Activated T-cell treated with anti-CD3 and anti-CD28 coated beads, Interleukin-2, amount 50 U/mL, for 72 hours (primary cell): ENCODE measurements around the gene EFCAB11. TPM values are rescaled to one million over a fixed set of nuclear protein-coding genes. Genes with fewer than 3 reads are reported as not detected.

Experiments
- ATAC-seq, 2 donors: fragments of 150-1000 bp; cut with Tn5 transposase; replicated peaks in 1 of 2; 2 replicates each; pipeline ENCODE4 v1.10.0; 2021; ENCODE audit warnings: moderate library complexity in 2 of 2, mild to moderate bottlenecking in 1 of 2
- DNase-seq, 2 donors: peaks; one replicate each; pipeline ENCODE4 v3.0.0; 2021 to 2022; ENCODE audit warnings: mixed read lengths in 1 of 2
- H3K27ac Mint-ChIP-seq: one replicate; pipeline ENCODE4 v1.8.0; 2022; ENCODE audit warnings: mild to moderate bottlenecking, moderate library complexity, mixed read lengths
- H3K27me3 Mint-ChIP-seq: one replicate; pipeline ENCODE4 v1.8.0; 2022; ENCODE audit warnings: low read depth, mixed read lengths
- H3K36me3 Mint-ChIP-seq, 2 donors: one replicate each; pipeline ENCODE4 v1.8.0; 2022; ENCODE audit warnings: mixed read lengths in 2 of 2, mild to moderate bottlenecking in 1 of 2; ENCODE audit not compliant: insufficient read depth in 2 of 2
- H3K4me1 Mint-ChIP-seq: one replicate; pipeline ENCODE4 v1.8.0; 2022; ENCODE audit warnings: low read depth, mixed read lengths
- H3K4me3 Mint-ChIP-seq, 2 donors: one replicate each; pipeline ENCODE4 v1.8.0; 2022; ENCODE audit warnings: mild to moderate bottlenecking in 2 of 2, mixed read lengths in 2 of 2, moderate library complexity in 2 of 2
- H3K9me3 Mint-ChIP-seq, 2 donors: one replicate each; pipeline ENCODE4 v1.8.0; 2022; ENCODE audit warnings: mixed read lengths in 2 of 2
- total RNA-seq, 2 donors: library from RNA; stranded (reverse); gene quantifications; one replicate each; pipeline ENCODE4 v1.2.3, GENCODE V29; 2022

The EFCAB11 gene
- total RNA-seq, 2 donors from 2014 or later = 12.8 to 13.7 TPM

GRCh38 chr14:89865153-89865552 lies 89.4 kb downstream of the EFCAB11 start:
- no peak for DNase-seq
- no peak overlapping the region for H3K27ac Mint-ChIP-seq
- H3K4me1 Mint-ChIP-seq = no peaks in the 10 kb centered on the region
- no peak overlapping the region for H3K4me3 Mint-ChIP-seq
- H3K36me3 Mint-ChIP-seq = no peaks in the 10 kb centered on the region
- no peak for ATAC-seq
- peaks cover 3 to 5% of the 10 kb centered on the region in 2 donors for H3K9me3 Mint-ChIP-seq
- H3K27me3 Mint-ChIP-seq = no peaks in the 10 kb centered on the region

- Mint-ChIP-seq H3K4me1 (no peaks in the 10 kb centered on the region), H3K9me3 (peaks cover 3 to 5% of the 10 kb centered on the region in 2 donors), H3K27me3 (no peaks in the 10 kb centered on the region), H3K27ac (no peak overlapping the region), H3K36me3 (no peaks in the 10 kb centered on the region), H3K4me3 (no peak overlapping the region)
- ATAC-seq (no peak), DNase-seq (no peak)
Measured at GRCh38 chr14:89862856-89863255, 91.7 kb downstream of the EFCAB11 start.

DNA sequence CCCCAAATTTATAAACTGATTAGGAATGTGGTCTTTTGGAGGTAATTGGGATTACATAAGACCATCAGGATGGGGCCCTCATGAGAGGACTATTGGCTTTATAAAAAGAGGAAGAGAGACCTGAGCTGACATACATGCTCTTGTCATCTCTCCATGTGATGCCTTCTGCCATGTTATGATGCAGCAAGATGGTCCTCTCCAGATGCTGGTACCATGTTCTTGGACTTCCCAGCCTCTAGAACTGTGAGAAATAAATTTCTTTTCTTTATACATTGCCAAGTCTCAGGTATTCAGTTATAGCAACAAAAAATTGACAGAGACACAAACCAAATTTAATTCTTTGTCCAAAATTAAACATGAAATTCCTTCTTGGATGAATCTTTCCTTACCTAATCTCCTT lies 92.9 kb downstream of the EFCAB11 start:
- Mint-ChIP-seq H3K4me1 (no peaks in the 10 kb centered on the region), H3K27me3 (no peaks in the 10 kb centered on the region), H3K9me3 (peaks cover 2 to 3% of the 10 kb centered on the region in 2 donors), H3K27ac (no peak overlapping the region), H3K36me3 (no peaks in the 10 kb centered on the region), H3K4me3 (no peak overlapping the region)
- DNase-seq (no peak), ATAC-seq (no peak)

- Mint-ChIP-seq H3K4me1 (no peaks in the 10 kb centered on the region), H3K4me3 (no peak overlapping the region), H3K27ac (no peak overlapping the region), H3K36me3 (no peaks in the 10 kb centered on the region), H3K27me3 (no peaks in the 10 kb centered on the region), H3K9me3 (peaks cover 2 to 3% of the 10 kb centered on the region in 2 donors)
- DNase-seq = no peak
- ATAC-seq = no peak
Measured at GRCh38 chr14:89858089-89858488, 96.4 kb downstream of the EFCAB11 start.

DNA sequence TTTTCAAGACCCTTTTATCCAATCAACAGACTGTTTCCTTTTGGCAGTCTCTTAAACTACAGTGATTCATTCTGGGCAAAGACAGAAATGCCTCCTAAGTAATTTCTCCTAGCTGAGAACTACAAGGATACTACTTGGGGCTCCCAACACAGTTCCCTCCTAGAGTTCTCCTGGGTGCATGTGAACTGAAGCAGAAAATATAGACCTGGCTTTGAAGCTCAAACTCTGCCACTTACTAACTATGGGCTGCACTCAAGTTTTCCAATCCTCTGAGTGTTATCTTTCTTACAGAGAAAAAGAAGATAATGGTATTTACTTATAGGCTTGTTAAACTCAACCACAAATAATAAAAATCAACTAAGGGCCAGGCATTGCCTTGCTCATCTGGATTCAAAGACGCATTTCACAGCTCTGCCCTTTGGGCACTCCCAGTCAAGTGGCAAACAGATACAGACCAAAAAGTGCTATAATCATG lies 97.6 kb downstream of the EFCAB11 start:
- Mint-ChIP-seq H3K27me3 (peaks cover under 1% of the 10 kb centered on the region), H3K9me3 (peaks cover 2 to 3% of the 10 kb centered on the region in 2 donors), H3K4me1 (no peaks in the 10 kb centered on the region), H3K36me3 (no peaks in the 10 kb centered on the region), H3K4me3 (no peak overlapping the region), H3K27ac (no peak overlapping the region)
- DNase-seq (no peak), ATAC-seq (no peak)

- ATAC-seq (no peak), DNase-seq (no peak)
- Mint-ChIP-seq H3K4me3 (no peak overlapping the region), H3K36me3 (no peaks in the 10 kb centered on the region), H3K27ac (no peak overlapping the region), H3K9me3 (peaks cover 1 to 2% of the 10 kb centered on the region in 2 donors), H3K27me3 (peaks cover 8% of the 10 kb centered on the region), H3K4me1 (no peaks in the 10 kb centered on the region)
Measured at GRCh38 chr14:89855961-89856656, 98.4 kb downstream of the EFCAB11 start.

- Mint-ChIP-seq H3K27ac (no peak overlapping the region), H3K36me3 (no peaks in the 10 kb centered on the region), H3K4me1 (no peaks in the 10 kb centered on the region), H3K9me3 (no peaks in the 10 kb centered on the region), H3K4me3 (no peak overlapping the region), H3K27me3 (peaks cover 8% of the 10 kb centered on the region)
- ATAC-seq (no peak), DNase-seq (no peak)
Measured at GRCh38 chr14:89853936-89854693, 100.4 kb downstream of the EFCAB11 start.

GRCh38 chr14:89851106-89851505 lies 103.4 kb downstream of the EFCAB11 start:
- no peaks in the 10 kb centered on the region for H3K36me3 Mint-ChIP-seq
- H3K27ac Mint-ChIP-seq = no peak overlapping the region
- H3K27me3 Mint-ChIP-seq = peaks cover 8% of the 10 kb centered on the region
- no peak overlapping the region for H3K4me3 Mint-ChIP-seq
- no peak for DNase-seq
- peaks cover 0 to 2% of the 10 kb centered on the region in 2 donors for H3K9me3 Mint-ChIP-seq
- no peaks in the 10 kb centered on the region for H3K4me1 Mint-ChIP-seq
- no peak for ATAC-seq

DNA sequence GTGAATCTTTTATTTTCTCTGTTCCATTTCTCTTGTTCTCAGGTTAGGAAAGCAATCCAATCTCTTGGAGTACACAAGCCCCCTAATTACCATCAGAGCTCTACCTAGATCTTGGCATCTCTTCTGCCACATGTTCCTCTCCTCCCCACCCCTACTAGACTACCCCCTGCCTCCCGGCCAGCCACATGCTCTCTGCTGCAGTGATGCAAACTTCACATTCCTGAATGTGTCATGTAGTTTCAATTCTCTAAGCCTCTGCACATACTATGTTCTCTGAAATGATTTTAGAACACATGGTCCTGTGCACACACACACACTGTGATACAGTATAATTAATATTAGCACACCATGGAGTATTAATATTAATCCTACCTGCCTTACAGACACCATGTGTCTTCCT lies 104.6 kb downstream of the EFCAB11 start:
- Mint-ChIP-seq H3K27me3 (peaks cover 8% of the 10 kb centered on the region), H3K36me3 (no peaks in the 10 kb centered on the region), H3K27ac (no peak overlapping the region), H3K4me1 (no peaks in the 10 kb centered on the region), H3K4me3 (no peak overlapping the region), H3K9me3 (peaks cover 0 to 2% of the 10 kb centered on the region in 2 donors)
- DNase-seq (no peak), ATAC-seq (no peak)

- ATAC-seq (no peak), DNase-seq (no peak)
- no peak overlapping the region for H3K4me3 Mint-ChIP-seq
- no peaks in the 10 kb centered on the region for H3K36me3 Mint-ChIP-seq
- H3K27ac Mint-ChIP-seq = no peak overlapping the region
- H3K4me1 Mint-ChIP-seq = no peaks in the 10 kb centered on the region
- peaks cover 0 to 2% of the 10 kb centered on the region in 2 donors for H3K9me3 Mint-ChIP-seq
- H3K27me3 Mint-ChIP-seq = peaks cover 8% of the 10 kb centered on the region
Measured at GRCh38 chr14:89848165-89848564, 106.4 kb downstream of the EFCAB11 start.

DNA sequence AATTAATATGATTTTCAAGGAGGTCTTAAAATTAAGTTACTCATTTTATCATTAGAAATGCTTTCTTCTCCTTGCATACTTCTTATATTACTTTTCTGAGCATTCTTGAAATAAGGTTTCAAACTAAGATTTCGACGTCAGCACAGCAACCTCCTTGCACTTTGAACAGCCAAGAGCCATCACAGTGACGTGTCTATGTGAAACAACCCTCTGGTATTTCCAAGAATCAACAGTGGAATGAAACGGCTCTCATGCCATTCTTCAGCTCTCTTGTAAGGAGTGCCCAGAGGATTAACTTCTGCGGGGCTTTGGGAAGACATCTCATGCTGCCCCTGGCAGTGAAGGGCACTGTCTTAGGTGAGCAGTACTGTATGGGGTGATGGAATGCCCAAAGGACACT lies 109.2 kb downstream of the EFCAB11 start:
- H3K9me3 Mint-ChIP-seq = peaks cover 0 to 2% of the 10 kb centered on the region in 2 donors
- no peak overlapping the region for H3K4me3 Mint-ChIP-seq
- no peak for ATAC-seq

DNA sequence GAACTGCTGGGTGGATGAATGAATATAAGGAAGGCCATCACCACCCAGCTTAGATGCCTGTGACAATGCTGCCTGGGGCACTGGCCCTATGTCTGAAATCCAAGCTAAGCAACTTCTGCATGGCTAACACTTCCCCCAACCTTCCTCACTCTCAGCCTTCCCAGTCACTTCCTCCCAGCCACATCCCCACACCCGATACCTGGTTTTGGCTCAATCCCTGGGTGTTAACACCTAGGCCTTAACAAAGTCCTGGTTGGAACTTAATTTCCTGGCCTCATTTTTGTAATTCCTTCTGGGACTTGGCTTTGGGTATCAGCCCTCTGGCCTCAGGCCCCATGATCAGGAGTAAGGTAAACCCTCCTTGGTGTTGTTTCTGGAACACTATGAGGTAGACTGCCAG lies 110.0 kb downstream of the EFCAB11 start:
- DNase-seq = no peak
- H3K27ac Mint-ChIP-seq = no peak overlapping the region
- no peak overlapping the region for H3K4me3 Mint-ChIP-seq
- ATAC-seq = no peak
- no peaks in the 10 kb centered on the region for H3K4me1 Mint-ChIP-seq
- no peaks in the 10 kb centered on the region for H3K36me3 Mint-ChIP-seq
- peaks cover 0 to 2% of the 10 kb centered on the region in 2 donors for H3K9me3 Mint-ChIP-seq
- H3K27me3 Mint-ChIP-seq = no peaks in the 10 kb centered on the region

More for the DNA sequence above, 109.2 kb downstream of the EFCAB11 start:
- H3K36me3 Mint-ChIP-seq = no peaks in the 10 kb centered on the region
- no peaks in the 10 kb centered on the region for H3K27me3 Mint-ChIP-seq
- no peaks in the 10 kb centered on the region for H3K4me1 Mint-ChIP-seq
- DNase-seq = no peak
- no peak overlapping the region for H3K27ac Mint-ChIP-seq

GRCh38 chr14:89842837-89843236 lies 111.7 kb downstream of the EFCAB11 start:
- Mint-ChIP-seq H3K4me1 (no peaks in the 10 kb centered on the region), H3K9me3 (peaks cover 4% of the 10 kb centered on the region in 2 donors), H3K4me3 (no peak overlapping the region), H3K27ac (no peak overlapping the region), H3K36me3 (no peaks in the 10 kb centered on the region), H3K27me3 (no peaks in the 10 kb centered on the region)
- DNase-seq = no peak
- no peak for ATAC-seq
